ENCODE measurements around the gene AARS2. TPM values are rescaled to one million over a fixed set of nuclear protein-coding genes. Genes with fewer than 3 reads are reported as not detected.
"Not testable (repeated sequence)": the region's sequence is repeated elsewhere in the genome, so short reads cannot be mapped to it uniquely, and the experiment has no call there.

Gene AARS2
- total RNA-seq, result 1 to 10 TPM; 8.2 to 9.6 TPM
- long read RNA-seq, partial matches to known transcripts, result 3 of 13 reads
- long read RNA-seq, other reads (novel, unspliced or antisense), result 7 of 13 reads

- intact Hi-C loops (cut with DNase I), result no loop called here
- ATAC-seq, result peak; percentile 94 to 98
- DNase-seq, result peak; percentile 89
Observed at GRCh38 chr6:44312901-44313788, at the start of gene AARS2. AARS2 (minus strand) TSS chr6:44313347; CDS start chr6:44313323, 24 bp downstream.

- no peak for DNase-seq
- no peak for ATAC-seq
- intact Hi-C loops (cut with DNase I), result no loop called here
Observed at GRCh38 chr6:44361947-44362346, 48.8 kb upstream of the AARS2 start.

- DNase-seq, result no peak
- intact Hi-C loops (cut with DNase I), result no loop called here
- no peak for ATAC-seq
Observed at GRCh38 chr6:44359973-44360372, 46.8 kb upstream of the AARS2 start.

- DNase-seq (no peak), ATAC-seq (no peak)
- intact Hi-C loops (cut with DNase I), result no loop called here
Observed at GRCh38 chr6:44356487-44356886, 43.3 kb upstream of the AARS2 start.

GRCh38 chr6:44355640-44356039 lies 42.5 kb upstream of the AARS2 start:
- DNase-seq (no peak), ATAC-seq (no peak)
- intact Hi-C loops (cut with DNase I), result no loop called here

GRCh38 chr6:44353336-44353735 lies 40.2 kb upstream of the AARS2 start:
- intact Hi-C loops (cut with DNase I), result no loop called here
- no peak for DNase-seq
- ATAC-seq, result no peak

GRCh38 chr6:44352259-44352658 lies 39.1 kb upstream of the AARS2 start:
- intact Hi-C loops (cut with DNase I), result no loop called here
- ATAC-seq (no peak), DNase-seq (no peak)

- intact Hi-C loops (cut with DNase I); DNase-seq; ATAC-seq: not testable (repeated sequence)
Observed at GRCh38 chr6:44350650-44350994, 37.5 kb upstream of the AARS2 start.

- intact Hi-C loops (cut with DNase I), result no loop called here
- no peak for DNase-seq
- no peak for ATAC-seq
Observed at GRCh38 chr6:44349904-44350649, 36.9 kb upstream of the AARS2 start.

- intact Hi-C loops (cut with DNase I); ATAC-seq: not testable (repeated sequence)
Observed at GRCh38 chr6:44346818-44347217, 33.7 kb upstream of the AARS2 start.

GRCh38 chr6:44342489-44342888 lies 29.3 kb upstream of the AARS2 start, which contains the start of gene SPATS1:
SPATS1 (plus strand) TSS chr6:44342650; CDS start chr6:44343096, 446 bp downstream.
- ATAC-seq, result peak; percentile 14 to 60
- DNase-seq, result no peak
- intact Hi-C loops (cut with DNase I), result no loop called here

More at GRCh38 chr6:44346818-44347217, 33.7 kb upstream of the AARS2 start:
- not testable (repeated sequence) for DNase-seq

- ATAC-seq (peak; percentile 44 to 53), DNase-seq (no peak)
- intact Hi-C loops (cut with DNase I), result no loop called here
Observed at GRCh38 chr6:44342052-44342451, 28.9 kb upstream of the AARS2 start.

GRCh38 chr6:44341095-44341890 lies 28.1 kb upstream of the AARS2 start:
- ATAC-seq, result no peak
- no peak for DNase-seq
- intact Hi-C loops (cut with DNase I), result no loop called here

- ATAC-seq (no peak), DNase-seq (no peak)
- intact Hi-C loops (cut with DNase I), result loop anchor here (2.0 to 10.0 kb wide), 4 partner anchors 71 to 243 kb away; partner anchors contain the start of gene CAPN11 (in 1 of the 2)
Observed at GRCh38 chr6:44339763-44340625, 26.8 kb upstream of the AARS2 start.

- intact Hi-C loops (cut with DNase I), result loop anchor here (2.0 to 10.0 kb wide), 4 partner anchors 70 to 242 kb away; partner anchors contain the start of gene CAPN11 (in 1 of the 2)
- no peak for ATAC-seq
- peak; percentile 37 for DNase-seq
Observed at GRCh38 chr6:44339301-44339700, 26.2 kb upstream of the AARS2 start.

- ATAC-seq (peak; percentile 61 to 77), DNase-seq (peak; percentile 38)
- intact Hi-C loops (cut with DNase I), result loop anchor here (2.0 to 10.0 kb wide), 4 partner anchors 70 to 241 kb away; partner anchors contain the start of gene CAPN11 (in 1 of the 2)
Observed at GRCh38 chr6:44338228-44339122, 25.3 kb upstream of the AARS2 start.

- no peak for DNase-seq
- intact Hi-C loops (cut with DNase I), result loop anchor here (2.0 to 10.0 kb wide), 4 partner anchors 69 to 238 kb away; partner anchors contain the start of gene CAPN11 (in 1 of the 2)
- ATAC-seq, result no peak
Observed at GRCh38 chr6:44335631-44336030, 22.5 kb upstream of the AARS2 start.

Data from left cardiac atrium (tissue), 4 donors.